DND-41 (cell line): ENCODE data around the gene AMFR.

ENCODE experiments used
- ATAC-seq: fragments of 200-7000 bp; cut with Tn5 transposase; 3 replicates; pipeline ENCODE4 v1.9.1; 2021; ENCODE audit warnings: low read depth; ENCODE audit not compliant: insufficient read depth
- DNase-seq: peaks from one replicate; pipeline ENCODE4 v3.0.0-alpha.2; 2020
- H2AFZ ChIP-seq: 2 replicates; pipeline ENCODE4 v1.6.0; 2012; ENCODE audit warnings: low read depth, low read length
- H3K27ac ChIP-seq: 2 replicates; pipeline ENCODE4 v1.5.1; 2012; ENCODE audit warnings: low read length, inconsistent platforms
- H3K27me3 ChIP-seq: fragments of 200-600 bp; sonication (generic); 2 replicates; pipeline ENCODE4 v1.6.0; 2012; ENCODE audit warnings: low read length, mild to moderate bottlenecking, inconsistent platforms; ENCODE audit not compliant: insufficient read depth, poor library complexity
- H3K36me3 ChIP-seq: 2 replicates; pipeline ENCODE4 v1.5.1; 2012; ENCODE audit warnings: low read length, inconsistent platforms; ENCODE audit not compliant: insufficient read depth
- H3K4me1 ChIP-seq: 2 replicates; pipeline ENCODE4 v1.5.1; 2012; ENCODE audit warnings: mild to moderate bottlenecking, low read length; ENCODE audit not compliant: insufficient read depth
- H3K4me2 ChIP-seq: 2 replicates; pipeline ENCODE4 v1.6.0; 2012; ENCODE audit warnings: mild to moderate bottlenecking, moderate library complexity, low read length, inconsistent platforms; ENCODE audit not compliant: insufficient read depth
- H3K4me3 ChIP-seq, 2 experiments: fragments of 200-600 bp in 1 of 2; shearing (Covaris generic) in 1 of 2; 2 replicates each; pipeline ENCODE4 v1.5.1; 2012 to 2016; ENCODE audit warnings: inconsistent platforms in 2 of 2, low read length in 2 of 2, mild to moderate bottlenecking in 2 of 2, low read depth in 1 of 2, moderate library complexity in 1 of 2
- H3K79me2 ChIP-seq: 2 replicates; pipeline ENCODE4 v1.6.0; 2012; ENCODE audit warnings: low read length, inconsistent platforms; ENCODE audit not compliant: insufficient read depth
- H3K9ac ChIP-seq: 2 replicates; pipeline ENCODE4 v1.6.0; 2012; ENCODE audit warnings: low read depth, mild to moderate bottlenecking, inconsistent platforms, low read length, moderate library complexity
- H3K9me3 ChIP-seq: 2 replicates; pipeline ENCODE4 v1.5.1; 2012; ENCODE audit warnings: low read length, moderate library complexity, mild to moderate bottlenecking, inconsistent platforms; ENCODE audit not compliant: insufficient read depth, severe bottlenecking
- H4K20me1 ChIP-seq: 2 replicates; pipeline ENCODE4 v1.6.0; 2012; ENCODE audit warnings: low read length; ENCODE audit not compliant: insufficient read depth
- EZH2 ChIP-seq: IDR thresholded peaks from 3 replicates; pipeline ENCODE4 v1.6.1; 2012; ENCODE audit warnings: borderline replicate concordance, low read depth, mild to moderate bottlenecking, moderate library complexity, low read length, inconsistent platforms; ENCODE audit not compliant: severe bottlenecking
- TF ChIP-seq, protein P1 (sequence below): IDR thresholded peaks from 2 replicates; pipeline ENCODE4 v1.5.1; 2012; ENCODE audit warnings: borderline replicate concordance, low read length, moderate library complexity, mild to moderate bottlenecking; ENCODE audit not compliant: poor library complexity, severe bottlenecking; ENCODE audit errors: extremely low read depth

The AMFR gene

DNA sequence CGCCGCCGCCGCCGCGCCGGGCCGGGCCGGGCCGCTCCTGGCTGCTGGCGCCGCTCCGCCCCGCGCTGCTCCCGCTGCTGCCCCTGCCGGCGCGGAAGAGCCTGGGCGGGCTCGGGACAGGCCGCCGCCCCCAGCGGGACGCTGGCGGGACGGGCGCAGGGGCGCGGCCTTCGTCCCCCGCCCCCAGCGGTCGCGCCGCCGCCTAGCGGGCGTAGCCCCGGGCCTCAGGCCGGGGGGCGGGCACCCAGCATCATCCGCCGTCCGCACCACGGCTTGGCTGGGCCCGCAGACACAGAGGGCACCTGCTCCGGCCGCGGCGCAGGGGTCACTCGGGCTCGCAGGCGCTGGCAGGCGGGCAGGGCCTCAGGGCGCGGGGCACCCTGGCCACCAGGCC lies at the start of gene AMFR:
TSS of gene AMFR (minus strand) at position 107 of the 394 bp plus-strand sequence. CDS start 218 bp downstream, outside the sequence.
- Histone ChIP-seq H3K4me3 (peak within 1 kb of the TSS; percentile 72 to 90), H2AFZ (peak within 1 kb of the TSS; percentile 82), H3K79me2 (peaks cover 48% of the 10 kb centered on the region), H4K20me1 (peaks cover 36% of the 10 kb centered on the region), H3K36me3 (peaks cover 8% of the 10 kb centered on the region), H3K9me3 (no peaks in the 10 kb centered on the region), H3K27ac (peak within 1 kb of the TSS; percentile 76), H3K4me1 (peaks cover 37% of the 10 kb centered on the region), H3K4me2 (peak within 1 kb of the TSS; percentile 77), H3K27me3 (no peaks in the 10 kb centered on the region), H3K9ac (peak within 1 kb of the TSS; percentile 94)
- ATAC-seq (peak; percentile 91), DNase-seq (peak; percentile 72)
- TF ChIP-seq, protein P1, sequence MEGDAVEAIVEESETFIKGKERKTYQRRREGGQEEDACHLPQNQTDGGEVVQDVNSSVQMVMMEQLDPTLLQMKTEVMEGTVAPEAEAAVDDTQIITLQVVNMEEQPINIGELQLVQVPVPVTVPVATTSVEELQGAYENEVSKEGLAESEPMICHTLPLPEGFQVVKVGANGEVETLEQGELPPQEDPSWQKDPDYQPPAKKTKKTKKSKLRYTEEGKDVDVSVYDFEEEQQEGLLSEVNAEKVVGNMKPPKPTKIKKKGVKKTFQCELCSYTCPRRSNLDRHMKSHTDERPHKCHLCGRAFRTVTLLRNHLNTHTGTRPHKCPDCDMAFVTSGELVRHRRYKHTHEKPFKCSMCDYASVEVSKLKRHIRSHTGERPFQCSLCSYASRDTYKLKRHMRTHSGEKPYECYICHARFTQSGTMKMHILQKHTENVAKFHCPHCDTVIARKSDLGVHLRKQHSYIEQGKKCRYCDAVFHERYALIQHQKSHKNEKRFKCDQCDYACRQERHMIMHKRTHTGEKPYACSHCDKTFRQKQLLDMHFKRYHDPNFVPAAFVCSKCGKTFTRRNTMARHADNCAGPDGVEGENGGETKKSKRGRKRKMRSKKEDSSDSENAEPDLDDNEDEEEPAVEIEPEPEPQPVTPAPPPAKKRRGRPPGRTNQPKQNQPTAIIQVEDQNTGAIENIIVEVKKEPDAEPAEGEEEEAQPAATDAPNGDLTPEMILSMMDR: peak; percentile 60
- TF ChIP-seq EZH2: no peak

DNA sequence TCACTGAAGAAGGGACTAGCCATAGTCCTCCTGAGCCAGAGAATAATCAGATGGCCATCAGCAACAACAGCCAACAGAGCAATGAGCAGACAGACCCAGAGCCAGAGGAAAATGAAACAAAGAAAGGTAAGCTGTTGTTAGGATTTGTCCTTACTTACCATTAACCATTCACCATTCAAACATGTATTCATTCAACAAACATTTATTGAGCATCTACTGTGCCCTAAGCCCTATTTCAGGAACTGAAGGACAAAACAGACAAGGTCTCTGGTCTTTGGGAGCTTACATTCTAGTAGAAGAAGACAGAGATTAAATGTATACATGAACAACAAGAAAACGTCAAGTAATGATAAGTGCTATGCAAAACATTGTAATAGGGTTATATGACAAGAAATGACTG lies 45.3 kb upstream of the AMFR start:
- DNase-seq: no peak
- Histone ChIP-seq H3K4me3 (no peak overlapping the region), H3K27me3 (no peaks in the 10 kb centered on the region), H4K20me1 (no peaks in the 10 kb centered on the region), H3K9me3 (no peaks in the 10 kb centered on the region), H3K4me1 (no peaks in the 10 kb centered on the region), H3K36me3 (peaks cover 94% of the 10 kb centered on the region), H3K9ac (no peak overlapping the region), H3K27ac (no peak overlapping the region), H3K4me2 (no peak overlapping the region), H2AFZ (no peak overlapping the region), H3K79me2 (no peaks in the 10 kb centered on the region)
- no peak for ATAC-seq
- TF ChIP-seq, protein P1: no peak
- TF ChIP-seq EZH2: no peak

DNA sequence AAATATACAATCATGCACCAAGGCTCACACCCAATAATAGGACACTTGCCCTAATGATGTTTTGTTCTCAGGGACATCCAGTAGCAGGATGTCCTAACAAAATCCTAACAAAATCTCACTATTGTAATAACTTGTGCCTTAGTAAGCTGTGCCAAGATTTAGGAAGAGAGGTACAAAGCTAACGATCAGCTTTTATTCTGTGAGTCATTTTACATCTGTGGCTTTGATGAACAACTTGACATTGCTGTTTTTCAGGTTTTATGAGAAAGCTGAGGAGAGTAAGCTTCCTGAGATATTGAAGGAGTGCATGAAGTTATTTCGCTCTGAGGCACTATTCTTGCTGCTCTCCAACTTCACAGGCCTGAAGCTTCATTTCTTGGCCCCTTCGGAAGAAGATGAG lies 44.9 kb upstream of the AMFR start:
- DNase-seq: no peak
- no peak for ATAC-seq
- Histone ChIP-seq H3K4me2 (no peak overlapping the region), H3K4me3 (no peak overlapping the region), H3K36me3 (peaks cover 94% of the 10 kb centered on the region), H4K20me1 (no peaks in the 10 kb centered on the region), H3K9me3 (no peaks in the 10 kb centered on the region), H3K27ac (no peak overlapping the region), H3K9ac (no peak overlapping the region), H3K4me1 (no peaks in the 10 kb centered on the region), H2AFZ (no peak overlapping the region), H3K79me2 (no peaks in the 10 kb centered on the region), H3K27me3 (no peaks in the 10 kb centered on the region)
- no peak for TF ChIP-seq EZH2
- TF ChIP-seq, protein P1: no peak

DNA sequence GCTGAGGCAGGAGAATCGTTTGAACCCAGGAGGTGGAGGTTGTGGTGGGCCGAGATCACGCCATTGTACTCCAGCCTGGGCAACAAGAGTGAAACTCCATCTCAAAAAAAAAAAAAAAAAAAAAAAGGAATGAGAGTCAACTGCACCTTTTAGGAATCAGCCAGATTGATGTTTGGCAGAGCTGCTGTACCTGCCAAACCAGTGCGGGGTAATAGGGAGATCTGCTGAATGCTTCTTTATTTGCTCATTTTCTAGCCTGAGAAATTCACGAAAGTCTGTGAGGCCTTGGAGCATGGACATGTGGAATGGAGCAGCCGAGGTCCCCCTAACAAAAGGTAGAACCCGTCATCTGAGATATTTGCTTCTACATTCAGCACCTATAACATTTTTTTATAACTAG lies 44.4 kb upstream of the AMFR start:
- H3K27ac ChIP-seq: no peak overlapping the region
- H3K4me2 ChIP-seq: no peak overlapping the region
- H2AFZ ChIP-seq: no peak overlapping the region
- H3K79me2 ChIP-seq: no peaks in the 10 kb centered on the region
- H3K4me3 ChIP-seq: no peak overlapping the region
- peaks cover 92% of the 10 kb centered on the region for H3K36me3 ChIP-seq
- H3K4me1 ChIP-seq: no peaks in the 10 kb centered on the region
- no peaks in the 10 kb centered on the region for H3K9me3 ChIP-seq
- TF ChIP-seq EZH2: no peak
- TF ChIP-seq, protein P1: no peak
- no peaks in the 10 kb centered on the region for H4K20me1 ChIP-seq
- H3K9ac ChIP-seq: no peak overlapping the region
- no peak for ATAC-seq
- H3K27me3 ChIP-seq: no peaks in the 10 kb centered on the region
- no peak for DNase-seq
